WI38 (cell line): Measurements from ENCODE around the gene ESRRB.

Source experiments
- H3K4me3 ChIP-seq: 2 replicates; pipeline ENCODE4 v1.5.1; 2011; ENCODE audit warnings: low read depth, mild to moderate bottlenecking, control low read depth, low read length
- CTCF ChIP-seq: IDR thresholded peaks from 2 replicates; pipeline ENCODE4 v1.5.1; 2012; ENCODE audit warnings: low read depth, mild to moderate bottlenecking, control low read depth, low read length

Gene ESRRB

GRCh38 chr14:76462330-76462729 lies 86.4 kb downstream of the ESRRB start:
- H3K4me3 ChIP-seq: no peak overlapping the region

GRCh38 chr14:76463105-76463504 lies 87.2 kb downstream of the ESRRB start:
- no peak overlapping the region for H3K4me3 ChIP-seq
- TF ChIP-seq CTCF: no peak

More at GRCh38 chr14:76462330-76462729, 86.4 kb downstream of the ESRRB start:
- TF ChIP-seq CTCF: no peak

GRCh38 chr14:76464856-76465255 lies 88.9 kb downstream of the ESRRB start:
- no peak for TF ChIP-seq CTCF
- H3K4me3 ChIP-seq: no peak overlapping the region

- no peak overlapping the region for H3K4me3 ChIP-seq
- no peak for TF ChIP-seq CTCF
These were observed 89.7 kb downstream of the ESRRB start for GRCh38 chr14:76465664-76466063.

GRCh38 chr14:76467711-76468155 lies 91.8 kb downstream of the ESRRB start:
- no peak overlapping the region for H3K4me3 ChIP-seq
- no peak for TF ChIP-seq CTCF

GRCh38 chr14:76472199-76472723 lies 96.3 kb downstream of the ESRRB start:
- no peak overlapping the region for H3K4me3 ChIP-seq
- no peak for TF ChIP-seq CTCF

GRCh38 chr14:76473481-76474263 lies 97.7 kb downstream of the ESRRB start:
- H3K4me3 ChIP-seq: no peak overlapping the region
- TF ChIP-seq CTCF: no peak
